ENCODE data around the gene TRABD2A. TPM values are rescaled to one million over a fixed set of nuclear protein-coding genes. Genes with fewer than 3 reads are reported as not detected.

TRABD2A gene
- total and polyA plus RNA-seq, 9 of the 15 experiments (the other 6 are each of a cell fraction or from before 2014, with no cell fraction given) = 0.07 to 0.45 (median 0.25) TPM

DNA sequence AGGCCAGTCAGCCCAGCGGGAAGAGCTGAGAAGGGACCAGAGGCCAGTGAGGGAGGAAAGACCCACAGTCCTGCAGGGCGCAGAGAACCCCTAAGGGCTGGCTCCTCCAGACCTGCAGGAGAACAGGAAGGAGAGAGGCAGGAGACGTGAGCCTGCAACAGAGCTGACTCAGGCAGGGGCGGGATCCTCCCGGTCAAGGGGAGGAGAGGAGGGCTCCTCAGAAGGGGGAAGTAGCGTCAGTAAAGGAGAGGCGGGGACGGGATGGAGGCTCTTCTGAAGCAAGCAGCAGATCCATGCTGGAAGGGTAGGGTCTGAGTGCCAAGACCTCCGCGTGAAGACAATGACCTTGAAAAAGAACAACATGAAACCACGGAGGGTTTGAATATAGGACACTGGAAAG lies 50.8 kb downstream of the TRABD2A start (continued):
- TF ChIP-seq HMGXB4 (CRISPR knock-in tag; IDR thresholded peaks at IDR 0.05) (no peak), TEAD4 (IDR thresholded peaks at IDR 0.05; ENCODE audit: low read length) (no peak), TEAD4 (CRISPR knock-in tag; IDR thresholded peaks at IDR 0.05; ENCODE audit: borderline replicate concordance) (no peak), MYBL2 (IDR thresholded peaks at IDR 0.05; ENCODE audit: low read depth) (no peak), MYBL2 (CRISPR knock-in tag; IDR thresholded peaks at IDR 0.05; ENCODE audit: borderline replicate concordance) (no peak), NRF1 (conservative IDR thresholded peaks at IDR 0.05 in 1 of 2, IDR thresholded peaks at IDR 0.05 in 1 of 2) (peak in 1 of 2 experiments; percentile 15; a peak in 2 of 4 replicates), ZNF354B (CRISPR knock-in tag; IDR thresholded peaks at IDR 0.05) (no peak), RBM22 (IDR thresholded peaks at IDR 0.05; ENCODE audit: low read depth, low read length, poor library complexity, severe bottlenecking) (no peak), ZNF77 (CRISPR knock-in tag; IDR thresholded peaks at IDR 0.05) (no peak), FOXK1 (CRISPR knock-in tag; IDR thresholded peaks at IDR 0.05; ENCODE audit: borderline replicate concordance) (no peak), SAP30 (IDR thresholded peaks at IDR 0.05; ENCODE audit: borderline replicate concordance, insufficient read depth, low read depth, low read length, poor library complexity, severe bottlenecking) (no peak), ESRRB (CRISPR knock-in tag; IDR thresholded peaks at IDR 0.05; ENCODE audit: borderline replicate concordance) (no peak)
- TF ChIP-seq, protein P1, sequence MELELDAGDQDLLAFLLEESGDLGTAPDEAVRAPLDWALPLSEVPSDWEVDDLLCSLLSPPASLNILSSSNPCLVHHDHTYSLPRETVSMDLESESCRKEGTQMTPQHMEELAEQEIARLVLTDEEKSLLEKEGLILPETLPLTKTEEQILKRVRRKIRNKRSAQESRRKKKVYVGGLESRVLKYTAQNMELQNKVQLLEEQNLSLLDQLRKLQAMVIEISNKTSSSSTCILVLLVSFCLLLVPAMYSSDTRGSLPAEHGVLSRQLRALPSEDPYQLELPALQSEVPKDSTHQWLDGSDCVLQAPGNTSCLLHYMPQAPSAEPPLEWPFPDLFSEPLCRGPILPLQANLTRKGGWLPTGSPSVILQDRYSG (tag; conservative IDR thresholded peaks at IDR 0.05; ENCODE audit: low read depth) = no peak
